ENCODE results near the gene STRN4.
"Not testable (repeated sequence)": the region's sequence is repeated elsewhere in the genome, so short reads cannot be mapped to it uniquely, and the experiment has no call there.

Gene STRN4

GRCh38 chr19:46715975-46716671 lies 30.1 kb downstream of the STRN4 start:
- DNase-seq (ENCODE audit: low read depth in 2 of 3, low spot score in 1 of 3) = no peak

GRCh38 chr19:46715620-46715974 lies 30.7 kb downstream of the STRN4 start:
- no peak for DNase-seq (ENCODE audit: low read depth in 2 of 3, low spot score in 1 of 3)

- DNase-seq (ENCODE audit: low read depth in 2 of 3, low spot score in 1 of 3) = no peak
These were observed 31.7 kb downstream of the STRN4 start for GRCh38 chr19:46714444-46715106.

- peak; percentile 46 to 55 (median 47) for DNase-seq (ENCODE audit: low read depth in 2 of 3, low spot score in 1 of 3)
These were observed 32.3 kb downstream of the STRN4 start for GRCh38 chr19:46713781-46714443.

GRCh38 chr19:46712768-46713338 lies 33.4 kb downstream of the STRN4 start:
- DNase-seq (ENCODE audit: low read depth in 2 of 3, low spot score in 1 of 3) = not testable (repeated sequence)

GRCh38 chr19:46710687-46711086 lies 35.6 kb downstream of the STRN4 start:
- no peak for DNase-seq (ENCODE audit: low read depth in 2 of 3, low spot score in 1 of 3)

- peak; percentile 70 to 94 (median 76) for DNase-seq (ENCODE audit: low read depth in 2 of 3, low spot score in 1 of 3)
These were observed 41.7 kb downstream of the STRN4 start for GRCh38 chr19:46704379-46705076.

- DNase-seq (ENCODE audit: low read depth in 2 of 3, low spot score in 1 of 3) = no peak
These were observed 45.5 kb downstream of the STRN4 start for GRCh38 chr19:46700704-46701103.

- DNase-seq (ENCODE audit: low read depth in 2 of 3, low spot score in 1 of 3) = no peak
These were observed 47.6 kb downstream of the STRN4 start for GRCh38 chr19:46698395-46699321.

GRCh38 chr19:46697204-46697960 lies 48.9 kb downstream of the STRN4 start:
- DNase-seq (ENCODE audit: low read depth in 2 of 3, low spot score in 1 of 3) = no peak

GRCh38 chr19:46696866-46697203 lies 49.4 kb downstream of the STRN4 start:
- DNase-seq (ENCODE audit: low read depth in 2 of 3, low spot score in 1 of 3) = no peak

- DNase-seq (ENCODE audit: low read depth in 2 of 3, low spot score in 1 of 3) = no peak
These were observed 50.2 kb downstream of the STRN4 start for GRCh38 chr19:46696052-46696451.

- DNase-seq (ENCODE audit: low read depth in 2 of 3, low spot score in 1 of 3) = no peak
These were observed 52.5 kb downstream of the STRN4 start for GRCh38 chr19:46693760-46694159.

GRCh38 chr19:46692918-46693722 lies 53.1 kb downstream of the STRN4 start:
- DNase-seq (ENCODE audit: low read depth in 2 of 3, low spot score in 1 of 3) = no peak

GRCh38 chr19:46691948-46692347 lies 54.3 kb downstream of the STRN4 start:
- DNase-seq (ENCODE audit: low read depth in 2 of 3, low spot score in 1 of 3) = no peak

GRCh38 chr19:46691104-46691503 lies 55.1 kb downstream of the STRN4 start:
- no peak for DNase-seq (ENCODE audit: low read depth in 2 of 3, low spot score in 1 of 3)

- DNase-seq (ENCODE audit: low read depth in 2 of 3, low spot score in 1 of 3) = no peak
These were observed 56.9 kb downstream of the STRN4 start for GRCh38 chr19:46689358-46689757.

- DNase-seq (ENCODE audit: low read depth in 2 of 3, low spot score in 1 of 3) = no peak
These were observed 58.7 kb downstream of the STRN4 start for GRCh38 chr19:46687438-46688145.
